Activated B cell treated with CpG ODN at 0.5 μM for 24 hours (primary cell): ENCODE data around the gene VEPH1. TPM values are rescaled to one million over a fixed set of nuclear protein-coding genes. Genes with fewer than 3 reads are reported as not detected.

Experiments used
- ATAC-seq: fragments of 200-7000 bp; cut with Tn5 transposase; one replicate; pipeline ENCODE4 v1.10.0; 2021; ENCODE audit warnings: low read depth, mild to moderate bottlenecking, moderate library complexity
- CTCF ChIA-PET: fragments of 350-600 bp; sonication (Branson Sonifier 250); formaldehyde crosslinking; loops from one replicate; lab custom pipeline; 2021; ENCODE audit warnings: antibody characterized with exemption; lab: Charles Lee
- POLR2A ChIA-PET: fragments of 350-600 bp; sonication (Branson Sonifier 250); formaldehyde crosslinking; loops from one replicate; lab custom pipeline; 2021; ENCODE audit warnings: antibody characterized with exemption; lab: Charles Lee
- DNase-seq: peaks from one replicate; pipeline ENCODE4 v3.0.0; 2022
- H3K27ac Mint-ChIP-seq: one replicate; pipeline ENCODE4 v1.8.0; 2020; ENCODE audit warnings: mixed read lengths
- H3K27me3 Mint-ChIP-seq: one replicate; pipeline ENCODE4 v1.8.0; 2021; ENCODE audit warnings: mixed read lengths
- H3K36me3 Mint-ChIP-seq: one replicate; pipeline ENCODE4 v1.8.0; 2021; ENCODE audit warnings: low read depth, mixed read lengths
- H3K4me1 Mint-ChIP-seq: one replicate; pipeline ENCODE4 v1.8.0; 2021; ENCODE audit warnings: mixed read lengths
- H3K4me3 Mint-ChIP-seq: one replicate; pipeline ENCODE4 v1.8.0; 2020; ENCODE audit warnings: mild to moderate bottlenecking, mixed read lengths
- H3K9me3 Mint-ChIP-seq: one replicate; pipeline ENCODE4 v1.8.0; 2020; ENCODE audit warnings: mixed read lengths
- intact Hi-C: fragments of 100-400 bp; cut with micrococcal nuclease; formaldehyde crosslinking; loops from one replicate; pipeline ENCODE4 v1.15.1; 2024
- total RNA-seq: library from RNA; stranded (reverse); gene quantifications from 2 replicates; pipeline ENCODE4 v1.2.3, GENCODE V29; 2022
- TF ChIP-seq, protein P1 (sequence below): fragments of 200-600 bp; IDR thresholded peaks from one replicate; pipeline ENCODE4 v1.8.0; 2022; ENCODE audit warnings: antibody characterized with exemption, mild to moderate bottlenecking

VEPH1 gene
- total RNA-seq, 1 donor from 2014 or later: not detected

DNA sequence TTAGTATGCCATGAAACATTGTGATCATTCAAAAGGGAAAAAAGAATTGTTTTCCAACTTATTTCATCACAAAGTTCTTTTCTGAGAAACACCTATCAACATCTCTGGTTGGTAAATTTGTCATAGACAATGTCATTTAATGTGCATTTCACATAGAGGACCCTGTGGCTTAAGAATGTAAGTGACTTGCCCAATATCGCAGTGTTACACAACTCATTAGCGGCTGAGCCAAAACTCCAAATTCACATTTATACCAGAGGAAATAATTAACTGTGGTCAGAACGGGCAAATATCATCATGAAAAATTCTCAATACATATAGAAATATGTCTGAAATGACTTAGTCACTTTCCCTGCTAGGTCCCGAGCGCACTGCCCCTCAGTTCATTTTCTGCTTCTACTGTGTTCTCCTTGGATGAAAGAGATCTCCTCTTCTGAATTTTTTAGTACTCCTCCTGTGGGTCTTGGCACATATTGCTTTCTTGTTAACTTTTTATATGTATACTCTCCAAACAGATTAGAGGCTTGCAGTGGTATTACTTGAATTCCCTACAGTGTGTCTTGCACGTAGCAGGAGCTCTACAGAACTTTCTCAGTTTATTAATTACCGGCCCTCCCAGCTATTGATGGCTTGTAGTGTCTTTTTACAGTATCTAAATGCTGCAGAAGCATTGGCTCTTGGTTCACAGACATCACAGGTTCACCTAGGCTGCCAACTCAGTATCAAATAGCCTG lies 33.5 kb downstream of the VEPH1 start:
- CTCF ChIA-PET: no interaction called here

DNA sequence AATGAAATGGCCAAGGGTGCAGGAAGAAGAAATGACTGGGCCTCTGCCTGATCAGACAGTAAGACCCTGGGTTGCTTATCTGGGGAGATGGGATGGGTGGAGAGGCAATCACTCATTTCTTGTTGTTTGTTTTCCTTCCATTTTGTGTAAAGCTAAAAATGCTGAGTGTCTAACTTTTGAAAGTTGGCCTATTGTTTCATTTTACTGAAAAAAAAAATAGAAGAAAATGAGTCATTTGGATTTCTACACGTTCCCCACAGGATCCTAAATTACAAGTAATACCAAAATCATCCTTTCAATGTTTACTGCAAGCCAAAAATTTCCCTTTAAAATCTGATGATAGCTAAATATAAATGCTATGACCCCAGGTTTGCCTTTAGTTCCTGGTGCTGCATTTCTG lies 36.0 kb downstream of the VEPH1 start:
- intact Hi-C loops: no loop called here
- DNase-seq: no peak
- POLR2A ChIA-PET: no interaction called here

More for the DNA sequence above, 33.5 kb downstream of the VEPH1 start:
- H3K4me1 Mint-ChIP-seq: no peaks in the 10 kb centered on the region
- intact Hi-C loops: no loop called here
- POLR2A ChIA-PET: no interaction called here
- TF ChIP-seq, protein P1, sequence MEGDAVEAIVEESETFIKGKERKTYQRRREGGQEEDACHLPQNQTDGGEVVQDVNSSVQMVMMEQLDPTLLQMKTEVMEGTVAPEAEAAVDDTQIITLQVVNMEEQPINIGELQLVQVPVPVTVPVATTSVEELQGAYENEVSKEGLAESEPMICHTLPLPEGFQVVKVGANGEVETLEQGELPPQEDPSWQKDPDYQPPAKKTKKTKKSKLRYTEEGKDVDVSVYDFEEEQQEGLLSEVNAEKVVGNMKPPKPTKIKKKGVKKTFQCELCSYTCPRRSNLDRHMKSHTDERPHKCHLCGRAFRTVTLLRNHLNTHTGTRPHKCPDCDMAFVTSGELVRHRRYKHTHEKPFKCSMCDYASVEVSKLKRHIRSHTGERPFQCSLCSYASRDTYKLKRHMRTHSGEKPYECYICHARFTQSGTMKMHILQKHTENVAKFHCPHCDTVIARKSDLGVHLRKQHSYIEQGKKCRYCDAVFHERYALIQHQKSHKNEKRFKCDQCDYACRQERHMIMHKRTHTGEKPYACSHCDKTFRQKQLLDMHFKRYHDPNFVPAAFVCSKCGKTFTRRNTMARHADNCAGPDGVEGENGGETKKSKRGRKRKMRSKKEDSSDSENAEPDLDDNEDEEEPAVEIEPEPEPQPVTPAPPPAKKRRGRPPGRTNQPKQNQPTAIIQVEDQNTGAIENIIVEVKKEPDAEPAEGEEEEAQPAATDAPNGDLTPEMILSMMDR: no peak
- DNase-seq: no peak
- H3K9me3 Mint-ChIP-seq: no peaks in the 10 kb centered on the region
- ATAC-seq: no peak
- H3K27me3 Mint-ChIP-seq: peaks cover 2% of the 10 kb centered on the region
- no peak overlapping the region for H3K4me3 Mint-ChIP-seq
- H3K27ac Mint-ChIP-seq: no peak overlapping the region
- H3K36me3 Mint-ChIP-seq: no peaks in the 10 kb centered on the region

DNA sequence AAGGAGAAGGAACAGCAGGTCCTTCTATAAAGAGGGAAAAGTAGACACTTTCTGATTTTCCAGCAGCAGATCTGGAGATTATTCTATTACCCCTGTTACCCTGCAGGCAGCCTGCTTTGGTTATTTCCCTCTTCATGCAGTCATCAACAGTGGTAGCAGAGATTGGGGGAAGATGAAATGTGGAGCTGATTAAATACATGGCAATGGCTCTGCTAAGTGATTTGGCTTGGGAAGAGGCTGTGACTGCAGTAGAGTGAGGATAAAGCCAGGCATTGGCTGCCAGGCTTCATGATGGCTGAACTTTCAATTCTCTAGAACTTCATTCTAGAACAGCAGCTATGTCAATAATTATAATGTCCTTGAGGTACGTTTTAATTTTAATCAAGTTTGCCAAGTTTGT lies 37.5 kb downstream of the VEPH1 start:
- DNase-seq (no peak), ATAC-seq (no peak)
- TF ChIP-seq, protein P1: no peak
- Mint-ChIP-seq H3K36me3 (no peaks in the 10 kb centered on the region), H3K4me1 (no peaks in the 10 kb centered on the region), H3K27ac (no peak overlapping the region), H3K4me3 (no peak overlapping the region), H3K27me3 (peaks cover 6% of the 10 kb centered on the region), H3K9me3 (no peaks in the 10 kb centered on the region)
- ChIA-PET CTCF (no interaction called here), POLR2A (no interaction called here)
- intact Hi-C loops: no loop called here

More for the DNA sequence above, 36.0 kb downstream of the VEPH1 start:
- ATAC-seq: no peak
- no peak overlapping the region for H3K4me3 Mint-ChIP-seq
- CTCF ChIA-PET: no interaction called here
- peaks cover 2% of the 10 kb centered on the region for H3K27me3 Mint-ChIP-seq
- no peaks in the 10 kb centered on the region for H3K9me3 Mint-ChIP-seq
- no peaks in the 10 kb centered on the region for H3K4me1 Mint-ChIP-seq
- H3K36me3 Mint-ChIP-seq: no peaks in the 10 kb centered on the region
- no peak overlapping the region for H3K27ac Mint-ChIP-seq
- TF ChIP-seq, protein P1: no peak

DNA sequence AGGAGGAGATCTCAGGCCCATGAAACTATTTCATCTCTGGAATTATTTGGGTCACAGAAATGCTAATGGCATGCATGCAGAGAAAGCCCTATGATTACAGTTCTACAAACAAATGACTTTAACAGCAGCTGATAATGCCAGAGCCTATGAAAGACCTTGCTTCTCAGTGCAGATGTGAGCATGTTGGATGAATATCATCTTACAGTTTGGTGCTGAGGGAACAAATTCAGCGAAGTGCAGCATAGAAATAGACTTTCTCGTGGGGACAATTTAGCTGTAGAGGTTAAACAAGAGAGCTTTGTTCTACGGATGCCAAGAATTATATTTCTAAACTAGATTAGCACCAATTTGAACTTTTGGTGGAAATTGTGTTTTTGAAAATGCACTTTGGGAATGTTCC lies 38.9 kb downstream of the VEPH1 start:
- intact Hi-C loops: no loop called here
- Mint-ChIP-seq H3K4me3 (no peak overlapping the region), H3K27me3 (peaks cover 10% of the 10 kb centered on the region), H3K4me1 (no peaks in the 10 kb centered on the region), H3K36me3 (no peaks in the 10 kb centered on the region), H3K27ac (no peak overlapping the region), H3K9me3 (no peaks in the 10 kb centered on the region)
- ATAC-seq: no peak
- DNase-seq: no peak
- TF ChIP-seq, protein P1: no peak
- ChIA-PET POLR2A (no interaction called here), CTCF (no interaction called here)

DNA sequence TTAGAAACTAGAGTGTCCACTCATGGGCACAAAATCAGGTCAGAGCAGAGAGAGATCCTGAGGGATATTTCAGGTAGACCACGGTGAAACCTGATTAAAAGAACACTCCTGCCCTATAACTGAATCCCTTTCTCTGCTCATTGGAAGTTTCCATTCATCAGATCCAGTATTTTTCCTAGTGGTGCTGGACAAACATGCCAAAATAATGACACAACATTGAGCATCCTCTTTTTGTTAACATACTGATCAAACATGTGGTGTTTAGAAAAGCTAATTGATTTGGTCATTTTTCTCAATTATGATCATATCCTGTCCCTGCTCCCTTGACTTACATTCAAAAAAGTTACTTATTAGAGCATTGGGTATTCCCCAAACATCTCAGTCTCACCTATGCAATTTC lies 39.4 kb downstream of the VEPH1 start:
- no peak for ATAC-seq
- H3K4me1 Mint-ChIP-seq: no peaks in the 10 kb centered on the region
- no peaks in the 10 kb centered on the region for H3K9me3 Mint-ChIP-seq
- no peaks in the 10 kb centered on the region for H3K36me3 Mint-ChIP-seq
- DNase-seq: no peak
- no peak overlapping the region for H3K27ac Mint-ChIP-seq
- no peak overlapping the region for H3K4me3 Mint-ChIP-seq
- intact Hi-C loops: no loop called here
- POLR2A ChIA-PET: no interaction called here
- TF ChIP-seq, protein P1: no peak
- CTCF ChIA-PET: no interaction called here
- H3K27me3 Mint-ChIP-seq: peaks cover 9% of the 10 kb centered on the region
